Measurements from ENCODE around the gene LCN12. TPM values are rescaled to one million over a fixed set of nuclear protein-coding genes. Genes with fewer than 3 reads are reported as not detected.

The LCN12 gene
- total RNA-seq, 4 donors from 2014 or later = not detected

GRCh38 chr9:136963341-136963740 is 11.3 kb downstream of the LCN12 start:
- intact Hi-C loops (cut with DNase I) = no loop called here
- Histone ChIP-seq H3K9me3 (no peaks in the 10 kb centered on the region), H3K36me3 (no peaks in the 10 kb centered on the region), H3K27ac (no peak overlapping the region), H3K4me1 (peaks cover 23 to 47% (median 23%) of the 10 kb centered on the region in 3 donors), H3K27me3 (peaks cover 0 to 5% (median 0%) of the 10 kb centered on the region in 4 donors), H3K4me3 (no peak overlapping the region)
- DNase-seq = no peak
- TF ChIP-seq POLR2A (IDR thresholded peaks at IDR 0.05) = no peak
- TF ChIP-seq, protein P1, sequence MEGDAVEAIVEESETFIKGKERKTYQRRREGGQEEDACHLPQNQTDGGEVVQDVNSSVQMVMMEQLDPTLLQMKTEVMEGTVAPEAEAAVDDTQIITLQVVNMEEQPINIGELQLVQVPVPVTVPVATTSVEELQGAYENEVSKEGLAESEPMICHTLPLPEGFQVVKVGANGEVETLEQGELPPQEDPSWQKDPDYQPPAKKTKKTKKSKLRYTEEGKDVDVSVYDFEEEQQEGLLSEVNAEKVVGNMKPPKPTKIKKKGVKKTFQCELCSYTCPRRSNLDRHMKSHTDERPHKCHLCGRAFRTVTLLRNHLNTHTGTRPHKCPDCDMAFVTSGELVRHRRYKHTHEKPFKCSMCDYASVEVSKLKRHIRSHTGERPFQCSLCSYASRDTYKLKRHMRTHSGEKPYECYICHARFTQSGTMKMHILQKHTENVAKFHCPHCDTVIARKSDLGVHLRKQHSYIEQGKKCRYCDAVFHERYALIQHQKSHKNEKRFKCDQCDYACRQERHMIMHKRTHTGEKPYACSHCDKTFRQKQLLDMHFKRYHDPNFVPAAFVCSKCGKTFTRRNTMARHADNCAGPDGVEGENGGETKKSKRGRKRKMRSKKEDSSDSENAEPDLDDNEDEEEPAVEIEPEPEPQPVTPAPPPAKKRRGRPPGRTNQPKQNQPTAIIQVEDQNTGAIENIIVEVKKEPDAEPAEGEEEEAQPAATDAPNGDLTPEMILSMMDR (IDR thresholded peaks at IDR 0.05) = no peak
- WGBS, 2 donors = no CpG with 5 or more reads among the region's 15 CpGs

DNA sequence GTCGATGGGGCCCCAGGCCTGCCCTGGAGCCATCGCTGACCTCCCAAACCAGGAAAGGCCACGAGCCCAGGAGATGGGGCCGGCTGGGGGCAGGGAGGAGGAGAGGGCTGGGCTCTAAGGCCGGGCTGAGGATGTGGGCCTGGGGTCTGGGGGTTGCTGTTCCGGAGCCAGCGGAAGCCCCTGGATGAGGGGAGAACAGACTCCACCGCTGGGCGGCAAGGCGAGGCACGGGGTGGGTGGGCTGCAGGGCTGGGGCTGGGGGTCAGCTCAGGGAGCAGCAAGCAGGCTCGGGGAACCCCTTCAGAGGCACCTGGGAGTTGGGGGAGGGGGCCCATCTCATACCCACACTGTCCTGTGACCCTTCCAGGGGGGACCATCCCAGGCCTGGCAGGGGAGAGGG is 11.7 kb downstream of the LCN12 start:
- WGBS, 2 donors = 81% methylated on average over 3 of the region's 12 CpGs; no CpG with 5 or more reads in 1 of the 2 donors
- no peak for DNase-seq
- TF ChIP-seq, protein P1 (IDR thresholded peaks at IDR 0.05) = no peak
- Histone ChIP-seq H3K36me3 (no peaks in the 10 kb centered on the region), H3K27me3 (peaks cover 0 to 8% (median 0%) of the 10 kb centered on the region in 4 donors), H3K9me3 (no peaks in the 10 kb centered on the region), H3K27ac (no peak overlapping the region), H3K4me1 (peaks cover 23 to 47% (median 23%) of the 10 kb centered on the region in 3 donors), H3K4me3 (no peak overlapping the region)
- intact Hi-C loops (cut with DNase I) = no loop called here

DNA sequence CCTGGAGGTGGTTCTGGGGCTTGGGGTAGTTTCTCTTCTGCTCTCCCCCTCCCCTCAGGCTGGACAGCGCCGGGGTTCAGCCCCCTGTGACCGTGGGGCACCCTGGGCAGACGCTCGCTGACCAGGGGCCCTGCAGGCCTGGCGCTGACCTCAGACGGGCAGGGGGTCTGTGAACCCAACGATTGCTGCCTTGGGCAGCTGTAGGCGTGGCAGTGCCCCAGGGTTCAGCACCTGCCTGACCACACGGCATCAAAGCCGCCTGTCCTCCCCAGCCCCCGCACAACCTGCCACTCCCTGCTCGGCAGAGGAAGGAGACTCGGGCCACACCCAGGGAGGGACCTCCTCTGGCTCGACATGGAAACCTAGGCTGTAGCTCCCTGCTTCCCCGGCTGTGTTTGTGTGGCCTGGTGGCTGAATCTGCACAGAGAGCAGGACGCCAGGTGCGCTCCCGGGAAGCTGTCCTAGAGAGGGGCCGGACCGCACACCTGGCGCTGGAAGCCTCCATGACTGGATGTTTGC is 12.2 kb downstream of the LCN12 start:
- Histone ChIP-seq H3K27ac (no peak overlapping the region), H3K36me3 (no peaks in the 10 kb centered on the region), H3K4me3 (no peak overlapping the region), H3K9me3 (no peaks in the 10 kb centered on the region), H3K4me1 (peaks cover 23 to 47% (median 23%) of the 10 kb centered on the region in 3 donors), H3K27me3 (peaks cover 0 to 13% (median 0%) of the 10 kb centered on the region in 4 donors)
- no peak for TF ChIP-seq POLR2A (IDR thresholded peaks at IDR 0.05)
- TF ChIP-seq, protein P1 (IDR thresholded peaks at IDR 0.05) = no peak
- DNase-seq = no peak
- WGBS, 2 donors = 59% methylated on average over 7 of the region's 22 CpGs; no CpG with 5 or more reads in 1 of the 2 donors
- intact Hi-C loops (cut with DNase I) = no loop called here

- Histone ChIP-seq H3K4me1 (peaks cover 23 to 47% (median 23%) of the 10 kb centered on the region in 3 donors), H3K9me3 (no peaks in the 10 kb centered on the region), H3K27ac (no peak overlapping the region), H3K4me3 (no peak overlapping the region), H3K36me3 (no peaks in the 10 kb centered on the region), H3K27me3 (peaks cover 0 to 18% (median 0%) of the 10 kb centered on the region in 4 donors)
- no peak for TF ChIP-seq POLR2A (IDR thresholded peaks at IDR 0.05)
- TF ChIP-seq, protein P1 (IDR thresholded peaks at IDR 0.05) = no peak
- no peak for DNase-seq
- 82 to 84% methylated on average over 24 of the region's 26 CpGs for WGBS, 2 donors
- intact Hi-C loops (cut with DNase I) = no loop called here
Observed at GRCh38 chr9:136964833-136965422, 12.9 kb downstream of the LCN12 start.

DNA sequence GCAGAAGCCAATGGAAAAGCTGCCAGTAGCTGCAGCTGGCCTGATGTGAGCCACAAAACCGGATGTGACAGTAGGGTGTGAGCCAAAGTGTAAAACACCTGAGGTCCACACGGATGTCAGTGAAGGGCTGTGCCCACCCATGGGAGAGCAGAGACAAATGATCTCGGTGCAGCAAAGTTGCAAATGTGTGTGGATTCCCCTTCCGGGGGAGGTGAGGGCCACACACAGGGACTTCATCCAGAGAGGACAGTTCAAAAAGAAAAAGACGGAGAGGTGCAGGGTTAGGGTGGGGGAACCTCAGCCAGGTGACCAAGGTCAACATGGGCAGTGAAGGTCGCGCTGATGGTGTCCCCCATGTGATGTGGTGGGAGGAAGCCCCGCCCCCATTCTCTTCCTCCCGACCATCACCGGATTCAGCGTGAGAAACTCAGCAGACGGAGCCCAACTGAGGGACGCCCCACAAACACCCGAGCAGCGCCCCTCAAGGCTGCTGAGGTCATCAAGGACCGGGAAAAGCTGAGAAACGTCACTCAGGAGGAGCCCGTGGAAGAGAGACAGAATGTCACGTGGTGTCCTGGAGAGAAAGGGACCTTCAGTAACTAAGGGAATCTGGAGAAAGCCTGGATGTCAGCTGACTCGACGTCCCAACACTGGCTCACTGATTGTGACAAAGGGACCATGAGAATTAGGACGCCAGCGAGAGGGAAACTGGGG is 13.9 kb downstream of the LCN12 start:
- peaks cover 0 to 24% (median 0%) of the 10 kb centered on the region in 4 donors for H3K27me3 ChIP-seq
- no peaks in the 10 kb centered on the region for H3K36me3 ChIP-seq
- WGBS, 2 donors = 22 to 27% methylated on average over 18 to 20 of the region's 23 CpGs
- no peaks in the 10 kb centered on the region for H3K9me3 ChIP-seq
- DNase-seq = no peak
- no peak for TF ChIP-seq POLR2A (IDR thresholded peaks at IDR 0.05)
- TF ChIP-seq, protein P1 (IDR thresholded peaks at IDR 0.05) = no peak
- no peak overlapping the region for H3K27ac ChIP-seq
- peak overlapping the region in 1 of 4 donors; percentile 28 for H3K4me3 ChIP-seq
- intact Hi-C loops (cut with DNase I) = no loop called here
- H3K4me1 ChIP-seq = peaks cover 21 to 44% (median 21%) of the 10 kb centered on the region in 3 donors

Data from esophagus squamous epithelium (tissue), 5 donors.